ENCODE results near the gene MAD1L1. TPM values are rescaled to one million over a fixed set of nuclear protein-coding genes. Genes with fewer than 3 reads are reported as not detected.

MAD1L1 gene
- total RNA-seq, 1 donor from 2014 or later = 53.8 TPM

GRCh38 chr7:2011266-2012043 is 221.3 kb downstream of the MAD1L1 start:
- Mint-ChIP-seq H3K4me3 (no peak overlapping the region), H3K27me3 (ENCODE audit: low read depth) (no peaks in the 10 kb centered on the region), H3K36me3 (ENCODE audit: low read depth) (no peaks in the 10 kb centered on the region), H3K4me1 (peaks cover under 1% of the 10 kb centered on the region), H3K9me3 (no peaks in the 10 kb centered on the region), H3K27ac (ENCODE audit: unreplicated experiment) (no peak overlapping the region)
- no peak for DNase-seq (ENCODE audit: low read depth, low spot score)
- TF ChIP-seq CTCF (conservative IDR thresholded peaks at IDR 0.05) = no peak

GRCh38 chr7:2010551-2011265 is 222.0 kb downstream of the MAD1L1 start:
- Mint-ChIP-seq H3K36me3 (ENCODE audit: low read depth) (no peaks in the 10 kb centered on the region), H3K27me3 (ENCODE audit: low read depth) (no peaks in the 10 kb centered on the region), H3K9me3 (no peaks in the 10 kb centered on the region), H3K27ac (ENCODE audit: unreplicated experiment) (no peak overlapping the region), H3K4me3 (no peak overlapping the region), H3K4me1 (peaks cover 8% of the 10 kb centered on the region)
- DNase-seq (ENCODE audit: low read depth, low spot score) = no peak
- TF ChIP-seq CTCF (conservative IDR thresholded peaks at IDR 0.05) = no peak

- Mint-ChIP-seq H3K36me3 (ENCODE audit: low read depth) (no peaks in the 10 kb centered on the region), H3K4me3 (no peak overlapping the region), H3K27me3 (ENCODE audit: low read depth) (no peaks in the 10 kb centered on the region), H3K27ac (ENCODE audit: unreplicated experiment) (peak overlapping the region; percentile 24), H3K9me3 (no peaks in the 10 kb centered on the region), H3K4me1 (peaks cover 8% of the 10 kb centered on the region)
- no peak for DNase-seq (ENCODE audit: low read depth, low spot score)
- no peak for TF ChIP-seq CTCF (conservative IDR thresholded peaks at IDR 0.05)
Measured at GRCh38 chr7:2010101-2010500, 222.6 kb downstream of the MAD1L1 start.

- Mint-ChIP-seq H3K27me3 (ENCODE audit: low read depth) (no peaks in the 10 kb centered on the region), H3K9me3 (no peaks in the 10 kb centered on the region), H3K4me1 (peaks cover 8% of the 10 kb centered on the region), H3K27ac (ENCODE audit: unreplicated experiment) (no peak overlapping the region), H3K36me3 (ENCODE audit: low read depth) (no peaks in the 10 kb centered on the region), H3K4me3 (no peak overlapping the region)
- DNase-seq (ENCODE audit: low read depth, low spot score) = no peak
- TF ChIP-seq CTCF (conservative IDR thresholded peaks at IDR 0.05) = no peak
Measured at GRCh38 chr7:2009541-2010001, 223.2 kb downstream of the MAD1L1 start.

GRCh38 chr7:2008936-2009540 is 223.7 kb downstream of the MAD1L1 start:
- Mint-ChIP-seq H3K27ac (ENCODE audit: unreplicated experiment) (no peak overlapping the region), H3K4me3 (no peak overlapping the region), H3K4me1 (peaks cover 8% of the 10 kb centered on the region), H3K36me3 (ENCODE audit: low read depth) (no peaks in the 10 kb centered on the region), H3K9me3 (no peaks in the 10 kb centered on the region), H3K27me3 (ENCODE audit: low read depth) (no peaks in the 10 kb centered on the region)
- no peak for TF ChIP-seq CTCF (conservative IDR thresholded peaks at IDR 0.05)
- no peak for DNase-seq (ENCODE audit: low read depth, low spot score)

Data from neural crest cell (in vitro differentiated cells).